Gastroesophageal sphincter (tissue), 3 donors: ENCODE measurements around the gene KLC1.

Experiments used
- CTCF ChIP-seq, 4 experiments: fragments of 200-600 bp in 2 of 4; fragments of 450-650 bp in 2 of 4; sonication (generic) in 1 of 4; IDR thresholded peaks; one replicate each; pipeline ENCODE4 v1.5.1; 2017 to 2019; ENCODE audit warnings: antibody characterized with exemption in 4 of 4, mild to moderate bottlenecking in 2 of 4, moderate library complexity in 2 of 4
- POLR2A ChIP-seq, 2 donors: fragments of 450-650 bp; IDR thresholded peaks; one replicate each; pipeline ENCODE4 v1.6.1; 2017; ENCODE audit warnings: antibody characterized with exemption in 2 of 2, mild to moderate bottlenecking in 2 of 2, moderate library complexity in 1 of 2
- POLR2AphosphoS5 ChIP-seq: sonication (generic); formaldehyde crosslinking; IDR thresholded peaks from one replicate; pipeline ENCODE4 v1.6.1; 2017; ENCODE audit warnings: antibody characterized with exemption

- TF ChIP-seq CTCF (IDR thresholded peaks at IDR 0.05): no peak
- TF ChIP-seq POLR2AphosphoS5: no peak
- no peak for TF ChIP-seq POLR2A (IDR thresholded peaks at IDR 0.05)
Observed at GRCh38 chr14:103651585-103651984, 22.6 kb downstream of the KLC1 start.
